Endodermal cell (in vitro differentiated cells): ENCODE data around the gene MEIS3. TPM values are rescaled to one million over a fixed set of nuclear protein-coding genes. Genes with fewer than 3 reads are reported as not detected.

Experiments
- DNase-seq: peaks from one replicate; pipeline ENCODE4 v3.0.0-alpha.2; 2017
- H3K27ac ChIP-seq: 2 replicates; pipeline ENCODE4 v1.5.1; 2013; ENCODE audit warnings: mild to moderate bottlenecking, low read depth, low read length, moderate library complexity
- H3K27me3 ChIP-seq: 2 replicates; pipeline ENCODE4 v1.6.1; 2013; ENCODE audit warnings: mild to moderate bottlenecking, low read length, moderate library complexity; ENCODE audit not compliant: insufficient read depth, control insufficient read depth, poor library complexity, severe bottlenecking
- H3K36me3 ChIP-seq: 2 replicates; pipeline ENCODE4 v1.7.0; 2013; ENCODE audit warnings: mild to moderate bottlenecking, low read length, moderate library complexity; ENCODE audit not compliant: control insufficient read depth, insufficient read depth
- H3K4me1 ChIP-seq: one replicate; pipeline ENCODE4 v1.7.0; 2013; ENCODE audit warnings: low read length; ENCODE audit not compliant: control insufficient read depth, insufficient read depth
- H3K4me3 ChIP-seq: 2 replicates; pipeline ENCODE4 v1.5.1; 2013; ENCODE audit warnings: mild to moderate bottlenecking, low read length, moderate library complexity
- H3K9ac ChIP-seq: 2 replicates; pipeline ENCODE4 v1.6.1; 2013; ENCODE audit warnings: mild to moderate bottlenecking, low read length, moderate library complexity; ENCODE audit not compliant: poor library complexity, severe bottlenecking; ENCODE audit errors: extremely low read depth
- H3K9me3 ChIP-seq: 2 replicates; pipeline ENCODE4 v1.6.1; 2013; ENCODE audit warnings: mild to moderate bottlenecking, low read length, moderate library complexity; ENCODE audit not compliant: control insufficient read depth
- H3K27ac Mint-ChIP-seq: 2 replicates; pipeline ENCODE4 v1.8.0; 2020; ENCODE audit warnings: mixed read lengths
- H3K27me3 Mint-ChIP-seq: 2 replicates; pipeline ENCODE4 v1.8.0; 2021; ENCODE audit warnings: mild to moderate bottlenecking, mixed read lengths; ENCODE audit not compliant: insufficient read depth
- H3K36me3 Mint-ChIP-seq: 2 replicates; pipeline ENCODE4 v1.8.0; 2020; ENCODE audit warnings: low read depth, mixed read lengths
- H3K4me1 Mint-ChIP-seq: 2 replicates; pipeline ENCODE4 v1.8.0; 2020; ENCODE audit warnings: mixed read lengths
- H3K4me3 Mint-ChIP-seq: 2 replicates; pipeline ENCODE4 v1.8.0; 2020; ENCODE audit warnings: mild to moderate bottlenecking, moderate library complexity, mixed read lengths
- H3K9me3 Mint-ChIP-seq: 2 replicates; pipeline ENCODE4 v1.8.0; 2020; ENCODE audit warnings: mild to moderate bottlenecking, mixed read lengths
- CTCF ChIP-seq: fragments of 200-600 bp; sonication (generic); conservative IDR thresholded peaks from 2 replicates; pipeline ENCODE4 v1.5.0; 2021; ENCODE audit warnings: antibody characterized with exemption, mild to moderate bottlenecking
- WGBS, 2 experiments: methylation state at CpG; one replicate each; pipeline versions ENCODE4 v1.1.5 to v1.1.7; 2013; ENCODE audit warnings: missing lambda C conversion rate in 2 of 2, mixed read lengths in 1 of 2; ENCODE audit not compliant: insufficient coverage in 1 of 2, insufficient read length in 1 of 2; 5-methylcytosine and 5-hydroxymethylcytosine counted together
- total RNA-seq, 2 donors: library from RNA; stranded (reverse); fragmentation: NEBNext Ultra II Directional in 1 of 2; extraction: Animal tissue kit (Norgen Biotek cat#: 25700) in 1 of 2; gene quantifications; 2 replicates in 1 of 2; 3 replicates in 1 of 2; pipeline ENCODE4 v1.2.1, GENCODE V29; 2021

The MEIS3 gene
- total RNA-seq, 2 donors from 2014 or later: 47.7 to 132 TPM

- H3K36me3 Mint-ChIP-seq: peaks cover 29% of the 10 kb centered on the region
- peaks cover 34% of the 10 kb centered on the region for H3K27me3 Mint-ChIP-seq
- H3K27ac ChIP-seq: no peak overlapping the region
- H3K4me3 Mint-ChIP-seq: peak overlapping the region; percentile 76
- TF ChIP-seq CTCF: no peak
- no peaks in the 10 kb centered on the region for H3K9me3 Mint-ChIP-seq
- peak overlapping the region; percentile 87 for H3K4me3 ChIP-seq
- no peaks in the 10 kb centered on the region for H3K9me3 ChIP-seq
- H3K36me3 ChIP-seq: peaks cover 17% of the 10 kb centered on the region
- H3K27me3 ChIP-seq: peaks cover 10% of the 10 kb centered on the region
- H3K9ac ChIP-seq: no peak overlapping the region
- H3K4me1 Mint-ChIP-seq: peaks cover 33% of the 10 kb centered on the region
- 56 to 66% methylated on average over 11 to 18 of the region's 18 CpGs for WGBS, 2 experiments
- DNase-seq: no peak
- no peak overlapping the region for H3K27ac Mint-ChIP-seq
- no peaks in the 10 kb centered on the region for H3K4me1 ChIP-seq
Measured at GRCh38 chr19:47417107-47417745, 2.1 kb downstream of the MEIS3 start.

- Histone ChIP-seq H3K36me3 (peaks cover 17% of the 10 kb centered on the region), H3K9ac (no peak overlapping the region), H3K4me3 (no peak overlapping the region), H3K4me1 (no peaks in the 10 kb centered on the region), H3K27ac (no peak overlapping the region), H3K9me3 (no peaks in the 10 kb centered on the region), H3K27me3 (peaks cover 10% of the 10 kb centered on the region)
- Mint-ChIP-seq H3K27ac (no peak overlapping the region), H3K4me1 (peaks cover 35% of the 10 kb centered on the region), H3K4me3 (no peak overlapping the region), H3K27me3 (peaks cover 28% of the 10 kb centered on the region), H3K9me3 (no peaks in the 10 kb centered on the region), H3K36me3 (peaks cover 30% of the 10 kb centered on the region)
- no peak for DNase-seq
- WGBS, 2 experiments: 89 to 100% methylated on average over 4 to 12 of the region's 12 CpGs
- TF ChIP-seq CTCF: no peak
Measured at GRCh38 chr19:47416643-47416985, 2.7 kb downstream of the MEIS3 start.

- peaks cover 23% of the 10 kb centered on the region for H3K27me3 Mint-ChIP-seq
- H3K9me3 Mint-ChIP-seq: no peaks in the 10 kb centered on the region
- H3K36me3 Mint-ChIP-seq: peaks cover 30% of the 10 kb centered on the region
- peaks cover 32% of the 10 kb centered on the region for H3K4me1 Mint-ChIP-seq
- Histone ChIP-seq H3K27me3 (peaks cover 4% of the 10 kb centered on the region), H3K27ac (no peak overlapping the region), H3K4me1 (no peaks in the 10 kb centered on the region), H3K4me3 (no peak overlapping the region), H3K9ac (no peak overlapping the region), H3K36me3 (peaks cover 17% of the 10 kb centered on the region), H3K9me3 (no peaks in the 10 kb centered on the region)
- no peak overlapping the region for H3K27ac Mint-ChIP-seq
- no peak for DNase-seq
- no peak overlapping the region for H3K4me3 Mint-ChIP-seq
- no peak for TF ChIP-seq CTCF
- WGBS, 2 experiments: 92 to 94% methylated on average over 14 to 19 of the region's 21 CpGs
Measured at GRCh38 chr19:47415953-47416642, 3.2 kb downstream of the MEIS3 start.
